ENCODE results near the gene POU2F2. TPM values are rescaled to one million over a fixed set of nuclear protein-coding genes. Genes with fewer than 3 reads are reported as not detected.
A peak's percentile ranks its signal among the peaks of the same experiment; 100 is the strongest.

POU2F2 gene
- total and polyA plus RNA-seq, 9 of the 15 experiments (the other 6 are each of a cell fraction or from before 2014, with no cell fraction given) = 0.03 to 0.68 (median 0.14) TPM

- H3K27me3 ChIP-seq (ENCODE audit: control insufficient read depth in 2 of 2, insufficient read depth in 2 of 2, low read length in 2 of 2) = no peaks in the 10 kb centered on the region
- H3K4me1 ChIP-seq (replicated peaks in 1 of 2; ENCODE audit: control insufficient read depth in 2 of 2, insufficient read depth in 2 of 2, low read length in 2 of 2) = peaks cover 7 to 13% of the 10 kb centered on the region in 2 experiments; a peak in 4 of 5 replicates
- in situ Hi-C loops (cut with MboI) (no loop called here), intact Hi-C loops (cut with micrococcal nuclease) (no loop called here)
- H3K9me1 ChIP-seq (ENCODE audit: control insufficient read depth, insufficient read depth, low read length) = no peaks in the 10 kb centered on the region
- H2AFZ ChIP-seq (ENCODE audit: low read depth, low read length) = peak overlapping the region; percentile 67
- ChIA-PET CTCF (ENCODE audit: low intra/inter-chr PET ratio) (interaction anchor here (0.7 kb wide), 1 partner anchor 460 kb away, joined by 3 read pairs; no protein-coding TSS in a partner anchor), POLR2A (no interaction called here)
- H4K20me1 ChIP-seq (replicated peaks; ENCODE audit: control insufficient read depth, insufficient read depth, low read length) = no peaks in the 10 kb centered on the region
- no peak overlapping the region for H3K27ac ChIP-seq (ENCODE audit: extremely low read depth, low read depth, low read length)
- peak; percentile 46 for FAIRE-seq
- H3K4me3 ChIP-seq = no peak overlapping the region
- H3K36me3 ChIP-seq (ENCODE audit: control insufficient read depth, insufficient read depth, low read length) = peaks cover 3% of the 10 kb centered on the region
- H3K4me2 ChIP-seq (ENCODE audit: insufficient read depth, low read length) = no peak overlapping the region
- 41% methylated on average over 10 of the region's 11 CpGs for WGBS (ENCODE audit: insufficient coverage, low coverage, missing lambda C conversion rate)
- BruUV-seq (replicated peaks) = no TSS peak
- TF ChIP-seq ZBTB7A (IDR thresholded peaks at IDR 0.05; ENCODE audit: borderline replicate concordance, control insufficient read depth, low read depth, low read length) (peak; percentile 46; the same call in 1 of the 2 replicates), NR2C2 (CRISPR knock-in tag; IDR thresholded peaks at IDR 0.05) (no peak), NR2C2 (tag; IDR thresholded peaks at IDR 0.05) (peak; percentile 54; the same call in 1 of the 2 replicates), E2F1 (CRISPR knock-in tag; IDR thresholded peaks at IDR 0.05) (no peak), FOS (IDR thresholded peaks at IDR 0.05; ENCODE audit: extremely low read depth, insufficient read length) (no peak), HMBOX1 (IDR thresholded peaks at IDR 0.05) (peak; percentile 88), ZNF512 (tag; IDR thresholded peaks at IDR 0.05) (0 out of 2 replicates have a peak, but pooled peaks have one; percentile 30), NR2C1 (IDR thresholded peaks at IDR 0.05) (peak; percentile 56; the same call in 1 of the 2 replicates), NR2C1 (tag; IDR thresholded peaks at IDR 0.05) (0 out of 2 replicates have a peak, but pooled peaks have one; percentile 6), E2F6 (IDR thresholded peaks at IDR 0.05; ENCODE audit: borderline replicate concordance in 1 of 2, extremely low read depth in 1 of 2, insufficient read depth in 1 of 2, insufficient read length in 1 of 2, low read depth in 1 of 2, low read length in 1 of 2, poor library complexity in 1 of 2, severe bottlenecking in 1 of 2) (peak in 1 of 2 experiments; percentile 27), GTF2F1 (IDR thresholded peaks at IDR 0.05; ENCODE audit: low read depth, low read length) (no peak), TCF7L2 (IDR thresholded peaks at IDR 0.05; ENCODE audit: low read depth, low read length) (no peak), MLLT1 (IDR thresholded peaks at IDR 0.05) (peak in 1 of 2 experiments; percentile 48; a peak in 1 of 4 replicates)
- no peaks in the 10 kb centered on the region for H3K9me3 ChIP-seq (replicated peaks; ENCODE audit: control insufficient read depth, insufficient read depth, low read depth, low read length)
- no peaks in the 10 kb centered on the region for H3K79me2 ChIP-seq (ENCODE audit: control insufficient read depth, insufficient read depth, low read length)
- peak; percentile 64 for ATAC-seq
- DNase-seq (ENCODE audit: extremely low read depth in 1 of 4, low spot score in 3 of 4) = peak; percentile 57 to 65 (median 60)
- no peak overlapping the region for H3K9ac ChIP-seq (ENCODE audit: insufficient read depth in 1 of 2, low read depth in 2 of 2, low read length in 2 of 2)
Observed at GRCh38 chr19:42086770-42087550, 45.3 kb downstream of the POU2F2 start.

Data from K562 (cell line).